ENCODE data around the gene SLC22A23. TPM values are rescaled to one million over a fixed set of nuclear protein-coding genes. Genes with fewer than 3 reads are reported as not detected.

The SLC22A23 gene
- total RNA-seq, 1 donor = 18.1 TPM

GRCh38 chr6:3471286-3471685 lies 14.4 kb upstream of the SLC22A23 start:
- H3K9me3 ChIP-seq (ENCODE audit: low read depth, low read length) = no peaks in the 10 kb centered on the region
- no peaks in the 10 kb centered on the region for H3K36me3 ChIP-seq (ENCODE audit: insufficient read depth, low read length)
- peak; percentile 21 for DNase-seq (ENCODE audit: insufficient read length, low spot score, missing footprints)
- no peak overlapping the region for H3K4me2 ChIP-seq (ENCODE audit: insufficient read depth, low read length)
- no peaks in the 10 kb centered on the region for H4K20me1 ChIP-seq (ENCODE audit: insufficient read depth, low read length)
- no peaks in the 10 kb centered on the region for H3K79me2 ChIP-seq (ENCODE audit: insufficient read depth, low read length)
- no peak overlapping the region for H3K4me3 ChIP-seq (ENCODE audit: insufficient read depth, low read length)
- peak overlapping the region; percentile 92 for H3K27ac ChIP-seq (ENCODE audit: low read depth, low read length)
- peaks cover 18% of the 10 kb centered on the region for H3K4me1 ChIP-seq (ENCODE audit: insufficient read depth, low read length)
- TF ChIP-seq CTCF (IDR thresholded peaks at IDR 0.05; ENCODE audit: extremely low read depth, low read depth, low read length) = no peak
- H3K27me3 ChIP-seq (ENCODE audit: insufficient read depth, low read length) = no peaks in the 10 kb centered on the region
- H2AFZ ChIP-seq (ENCODE audit: low read length) = no peak overlapping the region

- H3K27me3 ChIP-seq (ENCODE audit: insufficient read depth, low read length) = no peaks in the 10 kb centered on the region
- no peak for TF ChIP-seq CTCF (IDR thresholded peaks at IDR 0.05; ENCODE audit: extremely low read depth, low read depth, low read length)
- no peak overlapping the region for H3K27ac ChIP-seq (ENCODE audit: low read depth, low read length)
- peaks cover 18% of the 10 kb centered on the region for H3K4me1 ChIP-seq (ENCODE audit: insufficient read depth, low read length)
- DNase-seq (ENCODE audit: insufficient read length, low spot score, missing footprints) = no peak
- H3K4me2 ChIP-seq (ENCODE audit: insufficient read depth, low read length) = no peak overlapping the region
- H3K4me3 ChIP-seq (ENCODE audit: insufficient read depth, low read length) = no peak overlapping the region
- H3K9me3 ChIP-seq (ENCODE audit: low read depth, low read length) = no peaks in the 10 kb centered on the region
- H3K36me3 ChIP-seq (ENCODE audit: insufficient read depth, low read length) = no peaks in the 10 kb centered on the region
- no peaks in the 10 kb centered on the region for H3K79me2 ChIP-seq (ENCODE audit: insufficient read depth, low read length)
- no peaks in the 10 kb centered on the region for H4K20me1 ChIP-seq (ENCODE audit: insufficient read depth, low read length)
- no peak overlapping the region for H2AFZ ChIP-seq (ENCODE audit: low read length)
These were observed 11.7 kb upstream of the SLC22A23 start for GRCh38 chr6:3468585-3468984.

GRCh38 chr6:3467996-3468395 lies 11.1 kb upstream of the SLC22A23 start:
- Histone ChIP-seq H3K27ac (ENCODE audit: low read depth, low read length) (no peak overlapping the region), H2AFZ (ENCODE audit: low read length) (no peak overlapping the region), H4K20me1 (ENCODE audit: insufficient read depth, low read length) (no peaks in the 10 kb centered on the region), H3K27me3 (ENCODE audit: insufficient read depth, low read length) (no peaks in the 10 kb centered on the region), H3K4me3 (ENCODE audit: insufficient read depth, low read length) (no peak overlapping the region), H3K36me3 (ENCODE audit: insufficient read depth, low read length) (no peaks in the 10 kb centered on the region), H3K79me2 (ENCODE audit: insufficient read depth, low read length) (no peaks in the 10 kb centered on the region), H3K9me3 (ENCODE audit: low read depth, low read length) (no peaks in the 10 kb centered on the region), H3K4me2 (ENCODE audit: insufficient read depth, low read length) (no peak overlapping the region), H3K4me1 (ENCODE audit: insufficient read depth, low read length) (peaks cover 16% of the 10 kb centered on the region)
- TF ChIP-seq CTCF (IDR thresholded peaks at IDR 0.05; ENCODE audit: extremely low read depth, low read depth, low read length) = no peak
- DNase-seq (ENCODE audit: insufficient read length, low spot score, missing footprints) = no peak

GRCh38 chr6:3466488-3467219 lies 9.8 kb upstream of the SLC22A23 start:
- no peak for TF ChIP-seq CTCF (IDR thresholded peaks at IDR 0.05; ENCODE audit: extremely low read depth, low read depth, low read length)
- H3K27me3 ChIP-seq (ENCODE audit: insufficient read depth, low read length) = no peaks in the 10 kb centered on the region
- H3K9me3 ChIP-seq (ENCODE audit: low read depth, low read length) = no peaks in the 10 kb centered on the region
- no peak overlapping the region for H3K27ac ChIP-seq (ENCODE audit: low read depth, low read length)
- H2AFZ ChIP-seq (ENCODE audit: low read length) = no peak overlapping the region
- no peak overlapping the region for H3K4me2 ChIP-seq (ENCODE audit: insufficient read depth, low read length)
- no peak overlapping the region for H3K4me3 ChIP-seq (ENCODE audit: insufficient read depth, low read length)
- H3K79me2 ChIP-seq (ENCODE audit: insufficient read depth, low read length) = no peaks in the 10 kb centered on the region
- H4K20me1 ChIP-seq (ENCODE audit: insufficient read depth, low read length) = no peaks in the 10 kb centered on the region
- peaks cover 5% of the 10 kb centered on the region for H3K4me1 ChIP-seq (ENCODE audit: insufficient read depth, low read length)
- DNase-seq (ENCODE audit: insufficient read length, low spot score, missing footprints) = no peak
- no peaks in the 10 kb centered on the region for H3K36me3 ChIP-seq (ENCODE audit: insufficient read depth, low read length)

All from osteoblast (primary cell).